Coronary artery (tissue), 2 donors: ENCODE data around the gene TMEM87B.

Experiments used
- DNase-seq: peaks from one replicate; pipeline ENCODE4 v3.0.0-alpha.2; 2017; ENCODE audit warnings: low spot score
- H3K27ac ChIP-seq, 2 donors: fragments of 200-600 bp; sonication (generic); one replicate each; pipeline ENCODE4 v1.5.1; 2016 to 2019
- H3K4me3 ChIP-seq: fragments of 200-600 bp; sonication (generic); 2 replicates; pipeline ENCODE4 v1.5.1; 2016; ENCODE audit warnings: mild to moderate bottlenecking, moderate library complexity
- CTCF ChIP-seq: fragments of 200-600 bp; sonication (generic); IDR thresholded peaks from one replicate; pipeline ENCODE4 v1.5.1; 2019; ENCODE audit warnings: antibody characterized with exemption

Gene TMEM87B

GRCh38 chr2:112164876-112165275 is 109.8 kb downstream of the TMEM87B start:
- DNase-seq = peak; percentile 41
- Histone ChIP-seq H3K27ac (no peak overlapping the region), H3K4me3 (no peak overlapping the region)
- no peak for TF ChIP-seq CTCF

GRCh38 chr2:112165296-112165695 is 110.2 kb downstream of the TMEM87B start:
- peak; percentile 43 for DNase-seq
- no peak overlapping the region for H3K27ac ChIP-seq
- no peak for TF ChIP-seq CTCF
- H3K4me3 ChIP-seq = no peak overlapping the region

GRCh38 chr2:112166806-112167499 is 111.9 kb downstream of the TMEM87B start:
- no peak overlapping the region for H3K27ac ChIP-seq

GRCh38 chr2:112168422-112169124 is 113.5 kb downstream of the TMEM87B start:
- no peak for TF ChIP-seq CTCF
- H3K4me3 ChIP-seq = no peak overlapping the region
- DNase-seq = no peak
- H3K27ac ChIP-seq = no peak overlapping the region

More at GRCh38 chr2:112166806-112167499, 111.9 kb downstream of the TMEM87B start:
- no peak for DNase-seq
- no peak overlapping the region for H3K4me3 ChIP-seq
- TF ChIP-seq CTCF = no peak
